Mucosa of rectum (tissue), 2 donors: ENCODE data around the gene RAB3D.
A peak's percentile ranks its signal among the peaks of the same experiment; 100 is the strongest.

Source experiments
- H3K27ac ChIP-seq, 2 donors: one replicate each; pipeline ENCODE4 v1.7.0; 2013; ENCODE audit warnings: inconsistent platforms in 2 of 2, low read depth in 2 of 2, low read length in 2 of 2
- H3K27me3 ChIP-seq, 2 donors: one replicate each; pipeline ENCODE4 v1.7.0; 2013; ENCODE audit warnings: low read length in 2 of 2; ENCODE audit not compliant: control insufficient read depth in 2 of 2, insufficient read depth in 2 of 2
- H3K36me3 ChIP-seq, 2 donors: one replicate each; pipeline ENCODE4 v1.7.0; 2013; ENCODE audit warnings: low read length in 2 of 2; ENCODE audit not compliant: control insufficient read depth in 2 of 2, insufficient read depth in 2 of 2
- H3K4me1 ChIP-seq, 2 donors: one replicate each; pipeline ENCODE4 v1.7.0; 2013; ENCODE audit warnings: low read length in 2 of 2, mild to moderate bottlenecking in 1 of 2; ENCODE audit not compliant: control insufficient read depth in 2 of 2, insufficient read depth in 2 of 2
- H3K4me3 ChIP-seq, 2 donors: one replicate each; pipeline ENCODE4 v1.7.0; 2013; ENCODE audit warnings: low read length in 2 of 2
- H3K9ac ChIP-seq, 2 donors: one replicate each; pipeline ENCODE4 v1.7.0; 2013; ENCODE audit warnings: low read length in 2 of 2, low read depth in 1 of 2, mild to moderate bottlenecking in 1 of 2
- H3K9me3 ChIP-seq, 2 donors: one replicate each; pipeline ENCODE4 v1.7.0; 2013; ENCODE audit warnings: low read length in 2 of 2; ENCODE audit not compliant: control insufficient read depth in 2 of 2
- donor health status: healthy.
- donor health status: Normal muscosa, but diverticular disease.

The RAB3D gene

GRCh38 chr19:11295665-11296245, 43.7 kb downstream of the RAB3D start, which contains the start of gene TSPAN16:
Gene TSPAN16, plus strand, starts transcription at chr19:11296160. Its CDS starts 138 bp downstream, at chr19:11296298.
- Histone ChIP-seq H3K9ac (no peak within 1 kb of the TSS), H3K27me3 (no peaks in the 10 kb centered on the region), H3K9me3 (no peaks in the 10 kb centered on the region), H3K36me3 (no peaks in the 10 kb centered on the region), H3K4me1 (peaks cover 7 to 14% of the 10 kb centered on the region in 2 donors), H3K27ac (no peak within 1 kb of the TSS), H3K4me3 (no peak within 1 kb of the TSS)

GRCh38 chr19:11295180-11295579, 44.3 kb downstream of the RAB3D start:
- Histone ChIP-seq H3K27ac (no peak overlapping the region), H3K9me3 (no peaks in the 10 kb centered on the region), H3K36me3 (no peaks in the 10 kb centered on the region), H3K4me1 (peaks cover 7 to 14% of the 10 kb centered on the region in 2 donors), H3K9ac (no peak overlapping the region), H3K27me3 (no peaks in the 10 kb centered on the region), H3K4me3 (no peak overlapping the region)

GRCh38 chr19:11293433-11294389, 45.7 kb downstream of the RAB3D start:
- Histone ChIP-seq H3K4me3 (peak overlapping the region; percentile 24 to 52), H3K27ac (no peak overlapping the region), H3K27me3 (no peaks in the 10 kb centered on the region), H3K9ac (peak overlapping the region; percentile 14 to 50), H3K9me3 (no peaks in the 10 kb centered on the region), H3K36me3 (no peaks in the 10 kb centered on the region), H3K4me1 (peaks cover 7 to 14% of the 10 kb centered on the region in 2 donors)

GRCh38 chr19:11291991-11292390, 47.5 kb downstream of the RAB3D start:
- Histone ChIP-seq H3K9me3 (no peaks in the 10 kb centered on the region), H3K9ac (no peak overlapping the region), H3K4me1 (peaks cover 7 to 14% of the 10 kb centered on the region in 2 donors), H3K36me3 (no peaks in the 10 kb centered on the region), H3K4me3 (no peak overlapping the region), H3K27ac (no peak overlapping the region), H3K27me3 (no peaks in the 10 kb centered on the region)

- H3K36me3 ChIP-seq: no peaks in the 10 kb centered on the region
These were observed 48.0 kb downstream of the RAB3D start for GRCh38 chr19:11291415-11291814.

GRCh38 chr19:11290256-11290655, 49.2 kb downstream of the RAB3D start:
- no peaks in the 10 kb centered on the region for H3K36me3 ChIP-seq
- peaks cover 7% of the 10 kb centered on the region in 2 donors for H3K4me1 ChIP-seq
- no peaks in the 10 kb centered on the region for H3K27me3 ChIP-seq
- no peak overlapping the region for H3K27ac ChIP-seq
- H3K9ac ChIP-seq: no peak overlapping the region
- H3K9me3 ChIP-seq: no peaks in the 10 kb centered on the region
- H3K4me3 ChIP-seq: no peak overlapping the region

More at GRCh38 chr19:11291415-11291814, 48.0 kb downstream of the RAB3D start:
- Histone ChIP-seq H3K4me3 (no peak overlapping the region), H3K4me1 (peaks cover 7 to 14% of the 10 kb centered on the region in 2 donors), H3K27ac (no peak overlapping the region), H3K9me3 (no peaks in the 10 kb centered on the region), H3K27me3 (no peaks in the 10 kb centered on the region), H3K9ac (no peak overlapping the region)

GRCh38 chr19:11288349-11288748, 51.1 kb downstream of the RAB3D start:
- Histone ChIP-seq H3K9ac (no peak overlapping the region), H3K27me3 (no peaks in the 10 kb centered on the region), H3K9me3 (no peaks in the 10 kb centered on the region), H3K36me3 (no peaks in the 10 kb centered on the region), H3K27ac (no peak overlapping the region), H3K4me3 (no peak overlapping the region), H3K4me1 (peaks cover under 1% of the 10 kb centered on the region in 2 donors)

- no peak overlapping the region for H3K27ac ChIP-seq
- no peaks in the 10 kb centered on the region for H3K36me3 ChIP-seq
- H3K9ac ChIP-seq: no peak overlapping the region
- no peak overlapping the region for H3K4me3 ChIP-seq
- no peaks in the 10 kb centered on the region for H3K4me1 ChIP-seq
- no peaks in the 10 kb centered on the region for H3K9me3 ChIP-seq
- H3K27me3 ChIP-seq: no peaks in the 10 kb centered on the region
These were observed 53.0 kb downstream of the RAB3D start for GRCh38 chr19:11286312-11286974.

- Histone ChIP-seq H3K4me1 (no peaks in the 10 kb centered on the region), H3K9ac (no peak overlapping the region), H3K27ac (no peak overlapping the region), H3K4me3 (no peak overlapping the region), H3K36me3 (no peaks in the 10 kb centered on the region), H3K9me3 (no peaks in the 10 kb centered on the region), H3K27me3 (no peaks in the 10 kb centered on the region)
These were observed 54.9 kb downstream of the RAB3D start for GRCh38 chr19:11284515-11284914.
